B cell (primary cell): ENCODE results near the gene USP37.

Source experiments
- EZH2 ChIP-seq: IDR thresholded peaks from 2 replicates; pipeline ENCODE4 v1.6.1; 2012; ENCODE audit warnings: borderline replicate concordance, low read depth, mild to moderate bottlenecking, moderate library complexity, low read length; ENCODE audit not compliant: insufficient read depth, poor library complexity, severe bottlenecking
- TF ChIP-seq, protein P1 (sequence below): fragments of 200-600 bp; IDR thresholded peaks from one replicate; pipeline ENCODE4 v1.8.0; 2022; ENCODE audit warnings: antibody characterized with exemption, mild to moderate bottlenecking

DNA sequence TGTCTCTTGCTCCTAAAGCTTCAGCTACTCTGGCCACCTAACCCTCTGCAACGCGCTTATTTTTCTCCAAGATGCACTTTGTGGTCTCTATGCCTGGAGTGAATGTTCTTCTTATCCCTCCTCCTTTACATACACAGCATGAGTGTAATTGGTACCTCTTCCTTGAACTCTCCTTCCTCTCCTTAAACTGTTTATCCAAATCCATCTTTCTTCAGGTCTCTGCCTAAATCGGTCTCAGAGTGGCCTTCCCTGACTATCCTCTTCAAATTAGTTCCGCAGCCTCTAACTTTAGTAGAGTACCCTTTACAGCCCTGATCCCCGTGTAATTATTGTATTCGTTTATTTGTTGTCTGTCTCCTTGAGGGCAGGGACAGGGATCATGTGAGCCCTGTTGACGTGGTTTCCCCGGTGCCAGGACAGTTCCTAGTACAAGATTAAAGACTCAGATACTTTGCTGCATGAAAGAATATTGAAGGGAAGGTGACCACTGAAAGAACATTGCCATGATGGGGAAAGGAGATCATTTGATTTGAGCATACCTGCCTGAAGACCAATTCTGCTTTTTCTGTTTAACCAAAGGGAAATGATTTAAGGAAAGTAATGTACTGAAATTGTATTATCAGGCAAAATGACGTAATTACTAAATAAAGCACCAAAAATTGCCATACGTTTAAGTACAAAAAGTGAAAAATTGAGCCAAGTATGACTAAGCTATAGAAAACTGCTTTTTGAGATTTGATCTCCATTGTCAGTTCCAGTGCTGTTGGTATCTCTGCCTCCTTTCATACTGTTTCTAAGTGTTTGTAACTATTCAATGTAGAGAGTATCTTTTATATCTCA, 1.7 kb upstream of the USP37 start:
- TF ChIP-seq, protein P1, sequence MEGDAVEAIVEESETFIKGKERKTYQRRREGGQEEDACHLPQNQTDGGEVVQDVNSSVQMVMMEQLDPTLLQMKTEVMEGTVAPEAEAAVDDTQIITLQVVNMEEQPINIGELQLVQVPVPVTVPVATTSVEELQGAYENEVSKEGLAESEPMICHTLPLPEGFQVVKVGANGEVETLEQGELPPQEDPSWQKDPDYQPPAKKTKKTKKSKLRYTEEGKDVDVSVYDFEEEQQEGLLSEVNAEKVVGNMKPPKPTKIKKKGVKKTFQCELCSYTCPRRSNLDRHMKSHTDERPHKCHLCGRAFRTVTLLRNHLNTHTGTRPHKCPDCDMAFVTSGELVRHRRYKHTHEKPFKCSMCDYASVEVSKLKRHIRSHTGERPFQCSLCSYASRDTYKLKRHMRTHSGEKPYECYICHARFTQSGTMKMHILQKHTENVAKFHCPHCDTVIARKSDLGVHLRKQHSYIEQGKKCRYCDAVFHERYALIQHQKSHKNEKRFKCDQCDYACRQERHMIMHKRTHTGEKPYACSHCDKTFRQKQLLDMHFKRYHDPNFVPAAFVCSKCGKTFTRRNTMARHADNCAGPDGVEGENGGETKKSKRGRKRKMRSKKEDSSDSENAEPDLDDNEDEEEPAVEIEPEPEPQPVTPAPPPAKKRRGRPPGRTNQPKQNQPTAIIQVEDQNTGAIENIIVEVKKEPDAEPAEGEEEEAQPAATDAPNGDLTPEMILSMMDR: no peak
- no peak for TF ChIP-seq EZH2
